GM08714 (cell line): Measurements from ENCODE around the gene TGM1.

Source experiments
- H3K4me3 ChIP-seq: fragments of 200-500 bp; sonication (Bioruptor generic); 2 replicates; pipeline ENCODE4 v1.5.1; 2014; ENCODE audit warnings: mild to moderate bottlenecking, low read length, inconsistent platforms
- ZNF274 ChIP-seq: IDR thresholded peaks from 2 replicates; pipeline ENCODE4 v1.6.1; 2012; ENCODE audit warnings: mild to moderate bottlenecking, low read depth, low read length

TGM1 gene

GRCh38 chr14:24270537-24271133 lies 7.7 kb upstream of the TGM1 start:
- TF ChIP-seq ZNF274 = no peak
- H3K4me3 ChIP-seq = peak overlapping the region; percentile 79

- TF ChIP-seq ZNF274 = no peak
- H3K4me3 ChIP-seq = no peak overlapping the region
Measured at GRCh38 chr14:24269910-24270536, 7.0 kb upstream of the TGM1 start.

- TF ChIP-seq ZNF274 = no peak
- no peak overlapping the region for H3K4me3 ChIP-seq
Measured at GRCh38 chr14:24269368-24269767, 6.4 kb upstream of the TGM1 start.

GRCh38 chr14:24268225-24268624 lies 5.2 kb upstream of the TGM1 start:
- H3K4me3 ChIP-seq = no peak overlapping the region
- no peak for TF ChIP-seq ZNF274

GRCh38 chr14:24267516-24267915 lies 4.5 kb upstream of the TGM1 start:
- no peak overlapping the region for H3K4me3 ChIP-seq
- TF ChIP-seq ZNF274 = no peak

- no peak for TF ChIP-seq ZNF274
- H3K4me3 ChIP-seq = no peak overlapping the region
Measured at GRCh38 chr14:24266344-24267244, 3.6 kb upstream of the TGM1 start.

- TF ChIP-seq ZNF274 = no peak
- no peak overlapping the region for H3K4me3 ChIP-seq
Measured at GRCh38 chr14:24264298-24264697, 1.3 kb upstream of the TGM1 start.

- no peak overlapping the region for H3K4me3 ChIP-seq
- TF ChIP-seq ZNF274 = no peak
Measured at GRCh38 chr14:24263848-24264247, 871 bp upstream of the TGM1 start.

GRCh38 chr14:24261969-24262327 lies 1.0 kb downstream of the TGM1 start:
- no peak overlapping the region for H3K4me3 ChIP-seq
- no peak for TF ChIP-seq ZNF274

- no peak for TF ChIP-seq ZNF274
- H3K4me3 ChIP-seq = no peak overlapping the region
Measured at GRCh38 chr14:24261256-24261968, 1.6 kb downstream of the TGM1 start.

- no peak overlapping the region for H3K4me3 ChIP-seq
- TF ChIP-seq ZNF274 = no peak
Measured at GRCh38 chr14:24260780-24261157, 2.2 kb downstream of the TGM1 start.

- TF ChIP-seq ZNF274 = no peak
- no peak overlapping the region for H3K4me3 ChIP-seq
Measured at GRCh38 chr14:24260026-24260779, 2.8 kb downstream of the TGM1 start.

- no peak for TF ChIP-seq ZNF274
- no peak overlapping the region for H3K4me3 ChIP-seq
Measured at GRCh38 chr14:24259282-24260025, 3.5 kb downstream of the TGM1 start.
